Parathyroid adenoma (tissue), 2 donors: Measurements from ENCODE around the gene CLMN.

ENCODE experiments used
- H2AFZ ChIP-seq: fragments of 300-600 bp; sonication (generic); one replicate; pipeline ENCODE4 v1.7.0; 2017; ENCODE audit warnings: antibody characterized with exemption, mild to moderate bottlenecking
- H3K27ac ChIP-seq: fragments of 300-600 bp; sonication (generic); one replicate; pipeline ENCODE4 v1.7.0; 2017
- H3K27me3 ChIP-seq: fragments of 300-600 bp; sonication (generic); one replicate; pipeline ENCODE4 v1.7.0; 2017; ENCODE audit warnings: low read length; ENCODE audit not compliant: control insufficient read depth, insufficient read depth
- H3K36me3 ChIP-seq: fragments of 300-600 bp; sonication (generic); one replicate; pipeline ENCODE4 v1.7.0; 2017; ENCODE audit warnings: low read length; ENCODE audit not compliant: control insufficient read depth, insufficient read depth
- H3K4me1 ChIP-seq: fragments of 300-600 bp; sonication (generic); one replicate; pipeline ENCODE4 v1.7.0; 2017; ENCODE audit warnings: control low read depth
- H3K4me2 ChIP-seq: fragments of 300-600 bp; sonication (generic); one replicate; pipeline ENCODE4 v1.7.0; 2017; ENCODE audit warnings: low read length
- H3K4me3 ChIP-seq: fragments of 300-600 bp; sonication (generic); one replicate; pipeline ENCODE4 v1.7.0; 2017; ENCODE audit warnings: low read depth, low read length
- H3K79me2 ChIP-seq: fragments of 300-600 bp; sonication (generic); one replicate; pipeline ENCODE4 v1.7.0; 2017; ENCODE audit warnings: control low read depth
- H3K9ac ChIP-seq: fragments of 300-600 bp; sonication (generic); one replicate; pipeline ENCODE4 v1.7.0; 2017; ENCODE audit warnings: mild to moderate bottlenecking
- H3K9me3 ChIP-seq: fragments of 300-600 bp; sonication (generic); one replicate; pipeline ENCODE4 v1.7.0; 2017; ENCODE audit warnings: low read length; ENCODE audit not compliant: control insufficient read depth
- CTCF ChIP-seq: fragments of 300-600 bp; sonication (generic); IDR thresholded peaks from one replicate; pipeline ENCODE4 v1.7.0; 2017; ENCODE audit warnings: antibody characterized with exemption, mild to moderate bottlenecking
- donor health status: primary hyperparathyroidism.

Gene CLMN

GRCh38 chr14:95189367-95190132 is 130.2 kb downstream of the CLMN start:
- Histone ChIP-seq H3K27ac (no peak overlapping the region), H3K9ac (no peak overlapping the region), H3K4me1 (no peaks in the 10 kb centered on the region), H3K4me3 (no peak overlapping the region), H3K27me3 (no peaks in the 10 kb centered on the region), H3K36me3 (no peaks in the 10 kb centered on the region), H3K79me2 (no peaks in the 10 kb centered on the region), H2AFZ (no peak overlapping the region), H3K4me2 (no peak overlapping the region), H3K9me3 (no peaks in the 10 kb centered on the region)
- TF ChIP-seq CTCF = no peak

GRCh38 chr14:95188380-95188779 is 131.3 kb downstream of the CLMN start:
- H3K27ac ChIP-seq = no peak overlapping the region

GRCh38 chr14:95185767-95186392 is 133.8 kb downstream of the CLMN start:
- H3K4me2 ChIP-seq = no peak overlapping the region
- H3K9ac ChIP-seq = no peak overlapping the region
- H2AFZ ChIP-seq = no peak overlapping the region
- TF ChIP-seq CTCF = no peak
- no peaks in the 10 kb centered on the region for H3K4me1 ChIP-seq
- H3K9me3 ChIP-seq = no peaks in the 10 kb centered on the region
- no peaks in the 10 kb centered on the region for H3K27me3 ChIP-seq
- H3K36me3 ChIP-seq = no peaks in the 10 kb centered on the region
- H3K4me3 ChIP-seq = no peak overlapping the region
- H3K79me2 ChIP-seq = no peaks in the 10 kb centered on the region
- H3K27ac ChIP-seq = peak overlapping the region; percentile 49

More at GRCh38 chr14:95188380-95188779, 131.3 kb downstream of the CLMN start:
- Histone ChIP-seq H3K79me2 (no peaks in the 10 kb centered on the region), H3K36me3 (no peaks in the 10 kb centered on the region), H3K4me2 (no peak overlapping the region), H3K4me3 (no peak overlapping the region), H3K9me3 (no peaks in the 10 kb centered on the region), H3K4me1 (no peaks in the 10 kb centered on the region), H3K27me3 (no peaks in the 10 kb centered on the region), H3K9ac (no peak overlapping the region), H2AFZ (no peak overlapping the region)
- TF ChIP-seq CTCF = no peak

- Histone ChIP-seq H2AFZ (no peak overlapping the region), H3K4me3 (no peak overlapping the region), H3K79me2 (no peaks in the 10 kb centered on the region), H3K27ac (peak overlapping the region; percentile 49), H3K4me1 (no peaks in the 10 kb centered on the region), H3K27me3 (no peaks in the 10 kb centered on the region), H3K9ac (no peak overlapping the region), H3K9me3 (no peaks in the 10 kb centered on the region), H3K36me3 (no peaks in the 10 kb centered on the region), H3K4me2 (no peak overlapping the region)
- no peak for TF ChIP-seq CTCF
Measured at GRCh38 chr14:95185033-95185766, 134.5 kb downstream of the CLMN start.
